Right forelimb (tissue), 1 donor: ENCODE results near the gene FAM181A.
A peak's percentile ranks its signal among the peaks of the same experiment; 100 is the strongest.

ENCODE experiments used
- DNase-seq: peaks from one replicate; pipeline ENCODE4 v3.0.0-alpha.2; 2018

Gene FAM181A

DNA sequence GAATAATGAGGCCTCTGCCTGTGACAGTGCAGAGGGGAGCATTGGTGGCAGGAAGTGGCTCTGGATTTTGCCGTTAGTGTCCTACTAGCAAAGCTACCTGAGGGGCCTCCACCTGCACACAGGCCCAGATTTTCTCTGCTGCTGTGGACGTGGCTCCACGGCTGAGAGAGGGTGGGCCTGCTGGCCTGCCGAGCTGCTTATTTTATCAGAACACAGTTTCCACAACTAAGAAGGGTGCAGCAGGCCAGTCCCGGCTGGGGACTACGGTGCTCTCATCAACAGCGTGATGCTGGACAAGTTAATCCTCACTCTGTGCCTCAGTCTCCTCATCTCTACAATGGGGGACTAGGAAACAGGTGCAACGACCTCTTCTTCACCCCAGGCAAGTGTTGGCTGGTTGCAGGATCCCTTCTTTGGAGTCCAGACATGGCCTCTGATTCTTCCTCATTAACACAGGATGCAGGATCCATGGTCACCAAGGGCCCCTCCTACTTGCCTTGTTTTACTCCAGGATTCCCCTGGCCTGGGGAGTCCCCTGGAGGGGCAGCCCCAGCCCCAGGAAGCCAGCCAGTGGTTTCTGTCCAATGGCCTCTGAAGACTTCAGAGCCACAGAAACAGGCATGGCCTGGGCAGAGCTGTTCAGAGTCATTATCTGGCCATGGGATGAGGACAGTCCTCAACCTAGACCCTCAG is 3.3 kb downstream of the FAM181A start:
- DNase-seq: no peak

DNA sequence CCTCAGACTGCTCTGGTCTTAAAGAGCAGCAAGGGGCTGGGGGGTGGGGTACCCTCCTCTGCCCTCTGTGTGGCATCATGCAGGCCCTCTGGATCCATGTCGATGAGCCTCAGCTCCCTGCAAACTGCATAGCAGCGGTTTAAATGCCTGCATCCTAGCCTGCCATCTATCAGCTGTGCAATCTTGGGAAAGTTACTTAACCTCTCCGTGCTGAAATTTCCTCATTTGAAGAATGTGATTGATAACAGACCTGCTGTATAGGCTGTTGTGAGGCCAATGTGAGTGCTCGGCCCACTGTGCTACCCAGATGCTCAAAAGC is 3.8 kb downstream of the FAM181A start:
- no peak for DNase-seq

DNA sequence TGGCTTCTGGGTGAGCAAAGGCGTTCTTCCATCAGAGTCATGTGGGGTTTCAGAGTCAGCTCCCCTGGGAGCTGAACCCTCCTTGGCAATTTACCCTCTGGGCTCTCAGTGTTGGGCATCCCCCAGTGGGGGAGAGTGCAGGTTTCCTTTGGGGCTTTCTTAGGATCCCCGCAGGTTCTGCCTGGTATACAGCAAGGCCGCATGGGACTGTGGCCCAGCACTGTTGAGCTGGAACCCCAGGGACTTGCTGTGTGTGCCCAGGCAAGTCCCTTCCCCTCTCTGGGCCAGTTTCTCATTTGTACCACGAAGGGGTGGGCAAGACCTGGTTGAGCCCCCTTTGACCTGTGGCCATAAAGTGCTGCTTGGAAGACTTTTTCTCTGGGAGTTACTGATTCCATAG is 5.5 kb downstream of the FAM181A start:
- no peak for DNase-seq

DNA sequence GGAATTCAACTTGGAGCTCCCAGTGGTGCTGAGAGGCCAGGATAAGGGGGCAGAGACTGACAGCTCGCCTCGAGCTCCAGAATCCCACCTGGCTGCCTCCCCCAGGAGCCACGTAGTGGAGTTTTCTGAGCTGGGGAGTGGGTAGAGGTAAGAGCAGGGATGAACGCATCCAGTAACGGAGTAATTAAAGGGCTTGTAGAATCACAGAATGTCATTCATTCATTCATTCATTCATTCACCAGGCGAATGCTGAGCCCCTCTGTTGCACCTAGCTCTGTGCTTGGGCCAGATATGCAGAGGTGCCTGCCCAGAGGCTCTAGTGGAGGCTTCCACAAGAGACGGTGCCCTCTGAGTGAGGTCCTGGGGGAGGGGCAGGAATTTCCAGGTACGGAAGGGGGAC is 8.1 kb downstream of the FAM181A start:
- DNase-seq: no peak

DNA sequence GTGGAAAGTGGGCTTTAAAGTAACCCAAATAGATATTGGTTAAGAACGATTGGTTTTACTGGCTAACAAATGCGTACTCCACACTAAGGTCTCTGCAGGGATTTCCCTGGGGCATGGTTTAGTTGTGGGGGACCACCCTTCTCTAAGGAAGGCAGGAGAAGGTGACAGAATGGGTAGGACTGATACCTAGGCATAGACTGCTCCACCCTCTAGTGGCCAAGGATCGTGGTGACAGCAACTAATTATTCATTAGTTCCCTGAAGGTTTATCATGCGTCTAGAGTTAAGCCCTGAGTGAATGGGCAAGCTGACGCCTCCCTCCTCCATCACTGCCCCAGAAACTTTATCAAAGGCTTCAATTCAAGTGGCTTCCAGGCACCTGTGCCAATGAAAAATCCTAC is 9.1 kb downstream of the FAM181A start:
- no peak for DNase-seq

DNA sequence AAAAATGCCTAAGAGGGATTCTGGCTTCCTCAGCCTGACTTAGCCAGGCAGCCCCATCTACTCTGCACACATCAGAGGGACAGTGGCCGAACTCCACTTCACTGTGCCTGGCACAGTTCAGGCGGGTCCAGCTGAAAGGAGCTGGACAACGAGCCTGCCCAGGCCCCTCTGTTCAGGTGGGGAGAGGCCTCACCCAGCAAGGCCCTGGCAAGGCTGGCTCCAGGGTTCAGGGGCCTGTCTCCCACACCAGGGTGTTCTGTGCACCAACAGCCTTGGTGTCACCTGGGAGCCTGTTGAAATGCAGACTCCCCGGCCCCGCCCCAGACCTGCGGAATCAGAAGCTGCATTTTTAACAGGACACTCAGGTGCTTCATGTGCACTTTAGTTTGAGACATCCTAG is 9.8 kb downstream of the FAM181A start:
- no peak for DNase-seq

DNA sequence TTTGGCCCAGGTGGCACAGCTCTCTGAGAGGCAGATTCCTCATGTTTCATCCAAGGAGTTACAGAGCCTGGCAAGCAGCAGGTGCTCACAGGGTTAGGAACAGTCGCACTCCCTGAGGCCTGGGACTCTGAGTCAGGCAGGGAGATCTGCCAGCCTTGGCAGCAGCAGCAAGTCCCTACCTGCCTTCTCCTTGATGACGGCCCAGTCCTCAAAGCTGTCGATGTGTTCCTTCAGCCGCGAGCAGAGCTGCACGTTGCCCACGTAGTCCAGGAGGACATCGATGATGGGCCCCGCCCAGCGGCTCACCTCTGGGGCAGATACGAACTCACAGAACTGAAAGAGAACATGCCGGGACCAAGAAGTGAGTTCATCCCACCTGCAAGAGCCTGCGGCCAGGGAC is 10.4 kb downstream of the FAM181A start:
- DNase-seq: no peak

DNA sequence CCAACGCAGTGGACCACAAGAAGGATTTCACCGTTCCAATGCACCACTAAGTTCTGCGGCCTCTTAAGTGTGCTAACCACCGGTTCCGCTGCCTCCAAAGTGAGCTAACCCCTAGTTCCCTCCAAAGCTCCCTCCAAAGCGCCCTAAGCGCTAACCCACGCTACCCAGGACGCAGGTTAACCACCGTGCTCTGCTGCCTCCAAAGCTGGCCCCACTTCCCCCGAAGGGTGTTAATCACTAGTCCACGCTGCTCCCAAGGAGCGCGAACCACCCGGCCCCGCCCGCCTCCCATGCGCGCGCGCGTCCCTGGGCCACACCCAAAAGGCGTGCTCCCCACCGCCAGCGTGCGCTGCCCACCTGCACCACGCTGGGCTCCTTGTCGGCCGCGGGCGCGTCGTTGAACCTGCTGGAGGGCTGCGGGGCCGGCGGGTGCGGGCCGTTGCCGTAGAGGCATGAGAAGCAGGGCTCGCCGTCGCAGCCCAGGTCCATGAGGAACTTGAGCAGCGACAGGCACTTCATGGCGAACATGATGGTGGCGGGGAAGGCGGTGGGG is 11.7 kb downstream of the FAM181A start:
- no peak for DNase-seq

DNA sequence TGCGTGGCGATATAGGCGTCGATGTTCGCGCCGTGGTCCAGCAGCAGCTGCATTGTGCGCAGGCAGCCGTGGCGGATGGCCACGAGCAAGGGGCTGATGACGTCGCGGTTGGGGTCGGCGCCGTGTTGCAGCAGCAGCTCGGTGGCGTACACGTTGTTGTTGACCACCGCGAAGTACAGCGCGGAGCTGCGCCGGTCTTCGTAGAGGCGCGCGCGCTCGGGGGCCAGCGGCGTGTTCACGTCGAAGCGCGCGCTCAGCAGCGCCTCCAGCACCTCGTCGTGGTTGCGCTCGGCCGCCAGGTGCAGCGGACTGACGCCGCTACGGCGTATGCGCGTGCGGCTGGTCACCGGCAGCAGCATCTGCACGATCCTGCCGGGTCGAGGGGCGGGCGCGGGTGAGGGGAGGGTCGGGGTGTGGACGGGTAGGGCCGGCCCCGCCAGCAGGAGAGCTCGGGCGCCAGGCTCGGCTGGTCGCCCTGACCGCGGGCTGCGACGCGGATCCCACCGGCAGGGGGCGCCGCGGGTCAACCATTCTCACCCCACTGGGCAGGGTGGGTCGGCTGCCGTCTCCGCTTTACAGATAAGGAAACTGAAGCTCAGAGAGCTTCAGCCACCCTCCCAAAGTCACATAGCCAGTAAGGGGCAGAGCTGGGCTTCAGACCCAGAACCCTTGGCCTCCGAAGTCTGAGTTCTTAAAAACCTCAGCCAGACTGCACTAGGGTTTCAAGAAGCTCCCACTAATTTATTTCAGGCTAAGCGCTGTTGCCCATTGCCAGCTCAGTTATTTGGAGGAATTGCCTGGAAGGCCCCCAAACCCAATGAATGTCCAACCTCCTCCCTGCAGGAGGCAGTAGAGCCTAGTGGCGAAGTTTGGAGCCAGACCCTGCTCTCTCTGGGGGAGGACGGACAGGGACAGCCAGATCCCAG is 12.4 kb downstream of the FAM181A start:
- DNase-seq: peak; percentile 87

DNA sequence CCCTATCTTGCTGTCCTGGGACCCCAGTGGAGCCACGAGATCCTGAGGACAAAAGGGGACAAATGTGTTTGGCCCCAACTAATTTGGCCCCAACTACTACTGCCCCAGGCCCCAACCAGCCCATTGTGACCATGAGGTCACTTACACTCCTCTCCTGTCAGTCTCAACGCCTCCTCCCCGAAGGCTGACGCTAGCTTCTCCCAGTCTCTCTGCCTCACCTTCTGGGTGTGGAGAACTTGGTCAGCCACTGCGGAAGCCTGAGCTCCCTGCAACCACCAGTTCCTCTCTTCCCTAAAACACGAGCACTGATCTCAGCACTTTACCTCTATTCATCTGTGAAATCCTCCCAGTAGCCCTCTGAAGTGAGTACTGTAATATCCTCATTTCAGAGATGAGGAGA is 13.3 kb downstream of the FAM181A start:
- DNase-seq: no peak

DNA sequence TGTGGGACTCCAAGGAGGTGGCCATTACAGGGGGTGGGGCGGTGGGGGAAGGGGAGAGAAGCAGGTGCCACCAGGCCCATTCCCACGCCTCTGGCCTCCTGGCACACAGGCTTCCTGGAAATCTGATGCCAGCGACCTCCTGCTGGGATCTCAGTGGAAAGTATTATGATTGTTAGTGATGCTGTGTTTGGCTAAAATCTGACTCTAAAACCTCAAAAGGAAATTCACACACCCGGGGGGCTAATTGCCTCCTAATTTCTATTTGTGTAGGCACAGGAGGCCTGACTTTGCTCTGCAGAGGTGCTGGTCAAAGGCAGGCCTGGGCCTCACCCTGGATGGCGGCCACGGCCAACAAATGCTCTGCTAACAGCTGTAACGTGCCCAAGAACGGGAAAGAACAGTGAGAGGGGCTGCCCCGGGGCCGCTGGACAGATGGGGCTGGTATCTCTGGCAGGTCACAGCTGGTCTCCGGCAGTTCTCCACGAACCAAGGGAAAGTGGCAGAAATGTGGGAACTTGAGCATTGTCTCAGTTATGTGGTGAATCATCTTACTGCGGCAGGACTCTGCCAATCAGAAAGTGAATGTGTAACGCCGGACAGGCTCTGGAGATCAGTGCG is 14.3 kb downstream of the FAM181A start:
- DNase-seq: peak; percentile 68

DNA sequence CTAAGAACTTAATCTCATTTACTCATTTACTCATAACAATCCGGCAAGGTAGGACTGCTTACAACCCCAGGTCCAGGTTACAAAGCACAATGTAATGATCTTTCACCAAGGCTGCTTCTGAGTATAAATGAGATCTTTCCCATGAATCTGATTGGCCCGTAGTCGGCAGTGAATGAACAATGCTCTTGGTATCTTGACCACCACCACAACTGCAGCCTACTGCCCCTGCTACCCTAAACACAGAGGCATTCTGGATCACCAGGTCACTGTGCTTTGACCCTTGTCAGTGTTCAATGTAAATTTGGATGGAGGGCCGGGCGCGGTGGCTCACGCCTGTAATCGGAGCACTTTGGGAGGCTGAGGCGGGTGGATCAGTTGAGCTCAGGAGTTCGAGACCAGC is 15.9 kb downstream of the FAM181A start:
- DNase-seq: no peak

DNA sequence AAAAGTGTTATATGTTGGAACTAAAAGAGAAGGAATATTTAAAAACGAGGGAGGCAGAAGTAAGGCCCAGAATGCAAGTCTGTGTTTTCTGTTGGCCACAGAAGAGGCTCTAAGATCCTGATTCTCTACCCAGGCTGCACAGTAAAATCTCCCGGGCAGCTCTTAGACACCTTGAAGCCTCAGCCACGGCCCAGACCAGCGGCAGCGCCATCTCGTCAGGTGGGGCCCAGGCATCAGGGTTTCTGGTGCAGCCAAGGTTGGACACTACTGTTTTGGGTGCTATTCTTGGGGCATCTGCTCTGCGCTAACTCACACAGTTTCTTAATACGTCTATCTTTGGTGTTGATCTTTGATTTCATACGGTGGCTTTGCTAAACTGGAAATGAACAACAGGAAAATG is 16.8 kb downstream of the FAM181A start:
- DNase-seq: no peak

DNA sequence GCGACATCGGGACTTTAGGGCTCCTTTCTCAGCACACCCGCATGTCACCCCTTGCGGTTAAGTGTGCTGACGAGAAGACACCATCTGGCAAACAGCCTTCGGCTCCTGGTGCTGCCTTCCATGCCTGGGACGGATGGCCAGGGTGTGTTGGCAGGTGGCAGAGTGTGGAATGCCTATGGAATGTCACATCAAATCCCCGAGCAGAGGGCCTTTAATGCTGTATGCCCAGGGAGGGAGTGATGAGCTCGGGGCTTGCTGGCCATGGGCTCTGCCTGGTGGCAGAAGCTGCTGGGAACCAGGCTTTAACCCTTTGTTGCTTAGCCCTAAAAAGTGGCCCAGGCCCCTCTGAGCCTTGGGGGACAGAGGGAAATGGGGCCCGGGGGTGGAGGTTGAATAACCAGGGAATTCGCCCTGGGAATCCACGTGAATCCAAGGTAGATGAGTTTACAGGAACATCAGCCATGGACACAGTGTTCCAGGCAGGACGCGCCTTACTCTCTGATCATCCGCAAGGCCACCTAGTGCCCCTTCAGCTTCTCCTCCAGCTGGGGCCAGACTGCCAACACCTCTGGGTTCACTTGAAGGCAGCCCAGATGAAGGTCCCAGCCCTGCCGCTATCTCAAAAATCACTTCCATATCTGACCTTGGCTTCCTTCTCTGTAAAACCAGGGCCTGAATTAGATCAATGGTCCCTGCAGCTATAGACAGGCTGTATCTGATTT is 17.4 kb downstream of the FAM181A start:
- DNase-seq: no peak

DNA sequence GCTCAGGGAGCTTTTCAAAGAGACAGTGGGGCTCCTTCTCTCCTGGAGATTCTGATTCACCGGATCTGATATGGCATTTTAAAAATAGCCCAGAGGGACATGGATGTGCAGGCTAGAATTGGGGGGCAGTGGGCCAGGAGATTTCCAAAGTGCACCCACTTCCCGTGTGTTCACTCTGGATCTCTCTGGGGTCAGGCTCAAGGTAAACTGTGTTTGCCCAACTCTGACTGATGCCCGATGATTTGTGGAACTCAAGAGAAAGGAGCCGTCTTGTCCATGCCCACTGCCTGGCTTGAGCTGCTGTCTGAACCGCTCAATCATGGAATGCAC is 17.9 kb downstream of the FAM181A start:
- no peak for DNase-seq

DNA sequence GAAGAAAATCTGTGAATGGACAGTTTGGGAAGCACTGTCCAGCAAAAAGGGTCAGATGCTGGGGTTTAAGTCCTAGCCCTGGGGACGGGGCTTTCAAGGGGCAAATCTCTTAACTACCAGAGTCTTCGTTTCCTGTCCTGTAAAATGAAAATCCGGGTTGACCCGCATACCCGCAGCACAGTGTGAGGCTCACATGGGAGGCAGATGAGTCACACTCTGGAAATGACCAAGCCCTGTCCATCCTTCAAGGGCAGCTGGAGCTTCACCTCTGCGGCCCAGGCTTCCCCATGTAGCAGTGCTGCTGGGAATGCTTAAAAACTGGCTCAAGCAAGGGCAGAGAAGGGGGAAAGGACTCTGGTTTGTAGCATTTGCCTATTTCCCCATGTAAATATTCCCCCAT is 19.0 kb downstream of the FAM181A start:
- no peak for DNase-seq

DNA sequence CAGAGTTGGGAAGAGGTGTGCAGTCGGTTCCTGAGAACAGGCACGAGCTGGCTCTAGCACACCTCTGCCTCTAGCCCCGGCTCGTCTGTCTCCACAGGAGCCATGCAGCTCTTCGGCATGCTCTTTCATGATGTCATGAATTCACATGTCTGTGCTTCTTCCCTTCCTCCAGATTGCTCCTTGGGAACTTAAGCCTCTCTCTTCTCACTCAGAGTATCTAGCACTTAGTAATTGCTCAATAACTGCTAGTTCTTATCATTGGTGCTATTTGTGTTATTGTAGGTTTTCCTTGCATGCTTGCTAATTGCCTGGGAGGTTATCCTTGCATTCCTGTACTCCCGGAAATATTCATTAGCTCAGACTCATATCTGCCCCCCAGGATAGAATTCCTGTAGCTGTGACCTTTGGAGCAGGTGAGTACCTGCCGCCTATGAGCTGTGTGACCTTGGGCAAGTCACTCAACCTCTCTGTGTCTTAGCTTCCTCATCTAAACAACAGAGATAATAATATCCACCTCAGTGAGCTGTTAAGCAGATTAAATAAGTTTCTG is 19.5 kb downstream of the FAM181A start:
- no peak for DNase-seq

DNA sequence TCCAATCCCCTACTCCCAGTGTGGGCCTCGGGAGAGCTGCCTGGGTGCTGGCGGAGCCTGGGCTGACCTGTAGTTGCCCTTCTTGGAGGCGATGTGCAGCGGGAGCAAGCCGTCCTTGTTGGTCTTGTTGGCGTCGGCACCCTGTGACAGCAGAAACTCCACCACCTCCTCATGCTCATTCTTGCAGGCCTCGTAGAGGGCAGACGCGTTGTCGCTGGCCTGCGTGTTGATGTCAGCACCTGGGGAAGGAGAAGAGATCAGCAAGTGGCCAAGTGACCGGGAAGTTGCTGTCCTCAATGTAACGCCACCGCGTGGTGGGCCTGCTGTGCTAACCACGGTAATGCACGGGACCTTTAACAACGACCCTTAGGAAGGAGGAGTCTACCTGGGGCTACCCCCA is 20.1 kb downstream of the FAM181A start:
- DNase-seq: no peak

DNA sequence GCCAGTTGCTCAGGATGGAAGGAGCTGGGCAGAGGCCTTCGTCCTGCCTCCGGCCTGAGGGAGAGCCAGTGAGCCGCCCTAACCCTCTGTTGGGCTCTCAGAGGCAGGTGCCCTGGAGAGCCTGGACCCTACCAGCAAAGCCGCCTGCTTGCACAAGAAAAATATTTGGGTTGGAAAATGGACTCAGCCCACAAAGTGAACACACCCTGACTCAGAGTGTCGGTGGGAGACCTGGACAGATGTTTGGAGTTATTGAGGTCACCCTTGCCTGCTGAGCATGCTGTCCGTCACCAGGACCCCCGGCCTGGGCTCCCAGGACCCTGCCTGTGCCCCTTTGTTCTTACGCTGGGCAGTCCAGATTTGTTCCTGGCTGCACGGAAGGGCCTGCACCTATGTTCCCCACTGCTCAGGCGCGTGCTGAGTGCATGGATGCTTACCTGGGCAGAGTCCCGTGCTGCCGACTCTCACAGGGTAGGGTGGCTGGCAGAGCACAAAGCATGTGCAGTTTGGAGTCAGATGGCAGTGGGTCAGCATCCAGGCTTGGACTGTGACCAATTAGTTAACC is 22.4 kb downstream of the FAM181A start:
- DNase-seq: no peak

DNA sequence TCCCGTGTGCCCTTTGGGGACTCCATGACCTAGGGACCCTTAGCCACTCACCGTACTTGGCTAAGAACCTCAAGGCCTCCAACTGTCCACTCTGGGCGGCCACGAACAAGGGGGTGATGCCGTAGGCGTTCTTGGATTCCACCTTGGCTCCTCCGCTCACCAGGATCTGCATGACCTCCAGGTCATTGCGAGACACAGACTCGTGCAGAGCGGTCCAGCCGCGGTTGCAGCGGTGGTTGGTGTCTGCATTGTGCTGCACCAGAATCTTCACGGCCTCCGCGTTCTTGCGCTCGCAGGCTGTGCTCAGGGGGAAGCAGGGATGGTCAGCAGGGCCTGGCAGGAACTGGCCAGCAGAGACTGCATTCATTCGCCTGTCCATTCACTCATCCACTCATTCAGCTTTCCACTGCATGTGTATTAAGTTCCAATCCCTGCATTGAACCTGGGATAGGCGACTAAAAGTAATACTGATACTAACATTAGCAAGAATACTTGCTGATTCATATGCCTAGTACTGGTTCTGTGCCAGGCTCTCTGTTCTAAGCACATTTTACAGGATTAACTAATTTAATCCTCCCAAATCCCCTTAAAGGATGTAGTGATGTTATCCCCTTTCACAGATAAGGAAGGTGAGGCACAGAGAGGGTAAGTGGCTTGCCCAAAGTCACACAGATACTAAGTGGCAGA is 23.9 kb downstream of the FAM181A start:
- no peak for DNase-seq

DNA sequence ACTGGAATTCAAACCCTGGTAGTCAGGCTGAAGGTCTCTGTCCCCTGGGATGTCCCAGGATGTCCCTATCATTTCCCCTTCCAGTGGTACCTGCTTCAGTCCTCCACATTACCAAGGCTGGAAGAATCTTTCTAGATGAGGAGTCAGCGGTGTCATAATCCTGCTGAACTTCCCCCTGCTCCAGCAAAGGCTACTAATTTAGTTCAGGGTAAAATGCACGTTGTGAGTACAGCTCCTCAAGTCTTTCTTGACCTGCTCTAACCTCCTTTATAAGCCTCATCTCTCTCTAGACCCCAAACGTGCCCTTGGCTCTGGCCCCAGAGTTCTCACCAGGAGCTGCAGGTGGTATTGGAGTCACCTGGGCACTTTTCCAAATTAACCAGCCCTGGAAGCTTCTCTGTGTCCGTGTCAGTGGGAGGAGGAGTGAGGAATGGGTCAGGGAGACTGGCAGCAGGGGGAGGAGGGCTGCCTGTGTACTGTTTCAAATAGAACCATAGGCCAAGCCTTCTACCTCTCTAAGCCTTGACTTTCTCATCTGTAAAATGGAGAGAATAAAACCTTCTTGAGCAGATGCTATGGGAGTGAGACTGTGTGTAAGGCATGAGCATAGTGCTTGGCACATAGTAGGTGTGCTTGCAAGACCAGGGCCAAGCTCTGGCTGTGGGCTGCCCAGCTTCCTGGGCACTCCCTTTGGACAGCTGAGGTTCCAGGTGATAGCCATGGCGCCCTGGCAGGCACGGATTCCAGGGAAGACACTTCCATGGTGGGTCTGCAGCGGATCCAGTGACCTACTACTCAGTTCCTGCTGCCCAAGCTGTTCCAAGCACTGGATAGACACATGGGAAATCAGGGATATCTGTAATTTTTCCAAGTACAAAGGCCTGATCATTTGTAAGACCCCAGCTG is 24.7 kb downstream of the FAM181A start:
- no peak for DNase-seq
